SK-N-SH (cell line): ENCODE results near the gene CCDC28A. TPM values are rescaled to one million over a fixed set of nuclear protein-coding genes. Genes with fewer than 3 reads are reported as not detected.

Experiments
- CTCF ChIA-PET: fragments of 300-600, 350-600 bp; formaldehyde crosslinking; extraction: SDS; loops from one replicate; lab custom pipeline; 2021; lab: Yijun Ruan, JAX
- POLR2A ChIA-PET: fragments of 350-600 bp; sonication (Branson Sonifier 250); formaldehyde crosslinking; extraction: SDS; loops from one replicate; lab custom pipeline; 2020; ENCODE audit warnings: antibody characterized with exemption, inconsistent platforms; lab: Yijun Ruan, JAX
- DNase-seq: peaks from one replicate; pipeline ENCODE4 v3.0.0; 2012
- H2AFZ ChIP-seq: fragments of 200-600 bp; sonication (generic); 2 replicates; pipeline ENCODE4 v1.8.1; 2016; ENCODE audit warnings: antibody characterized with exemption, mild to moderate bottlenecking, low read depth
- H3F3A ChIP-seq: fragments of 200-600 bp; sonication (generic); replicated peaks from 2 replicates; pipeline ENCODE3; 2016; ENCODE audit warnings: antibody characterized with exemption, mild to moderate bottlenecking; ENCODE audit not compliant: insufficient read depth
- H3K27ac ChIP-seq, 2 experiments: fragments of 200-500 bp in 1 of 2; fragments of 200-600 bp in 1 of 2; sonication (Bioruptor generic) in 1 of 2; sonication (generic), shearing (Covaris generic) in 1 of 2; 2 replicates each; pipeline versions ENCODE4 v1.5.1 to v1.6.1; 2014 to 2016; ENCODE audit warnings: low read depth in 2 of 2, inconsistent platforms in 1 of 2, low read length in 1 of 2, mild to moderate bottlenecking in 1 of 2, mixed read lengths in 1 of 2
- H3K27me3 ChIP-seq: fragments of 200-600 bp; sonication (generic), shearing (Covaris generic); 2 replicates; pipeline ENCODE4 v1.6.1; 2016; ENCODE audit warnings: mixed run types; ENCODE audit not compliant: insufficient read depth
- H3K36me3 ChIP-seq, 2 experiments: fragments of 200-500 bp in 1 of 2; fragments of 200-600 bp in 1 of 2; sonication (Bioruptor generic) in 1 of 2; sonication (generic) in 1 of 2; replicated peaks in 1 of 2; 2 replicates each; pipeline versions ENCODE3 to v1.5.1; 2014 to 2016; ENCODE audit warnings: low read length in 1 of 2, mild to moderate bottlenecking in 1 of 2; ENCODE audit not compliant: insufficient read depth in 2 of 2, control insufficient read depth in 1 of 2
- H3K4me1 ChIP-seq, 2 experiments: fragments of 200-500 bp in 1 of 2; fragments of 200-600 bp in 1 of 2; sonication (Bioruptor generic) in 1 of 2; sonication (generic), shearing (Covaris generic) in 1 of 2; 2 replicates each; pipeline versions ENCODE4 v1.5.1 to v1.6.1; 2014 to 2016; ENCODE audit warnings: low read depth in 1 of 2, low read length in 1 of 2, mixed run types in 1 of 2; ENCODE audit not compliant: insufficient read depth in 2 of 2, control insufficient read depth in 1 of 2
- H3K4me2 ChIP-seq: fragments of 200-600 bp; sonication (generic), shearing (Covaris generic); 2 replicates; pipeline ENCODE4 v1.6.1; 2017; ENCODE audit warnings: mixed run types
- H3K4me3 ChIP-seq, 2 experiments: fragments of 200-500 bp in 1 of 2; fragments of 200-600 bp in 1 of 2; sonication (Bioruptor generic) in 1 of 2; sonication (generic), shearing (Covaris generic) in 1 of 2; 2 replicates each; pipeline versions ENCODE4 v1.5.1 to v1.8.1; 2014 to 2016; ENCODE audit warnings: low read depth in 2 of 2, inconsistent platforms in 1 of 2, low read length in 1 of 2, mild to moderate bottlenecking in 1 of 2, mixed read lengths in 1 of 2, moderate library complexity in 1 of 2
- H3K79me2 ChIP-seq: fragments of 200-600 bp; sonication (generic); 2 replicates; pipeline ENCODE4 v1.8.1; 2017; ENCODE audit warnings: mild to moderate bottlenecking; ENCODE audit not compliant: insufficient read depth
- H3K9ac ChIP-seq: fragments of 200-600 bp; sonication (generic); 2 replicates; pipeline ENCODE4 v1.6.1; 2017; ENCODE audit warnings: mixed run types
- H3K9me2 ChIP-seq: fragments of 200-600 bp; sonication (generic); 2 replicates; pipeline ENCODE4 v1.6.1; 2017; ENCODE audit warnings: mixed run types
- H3K9me3 ChIP-seq: fragments of 200-600 bp; sonication (generic); 2 replicates; pipeline ENCODE4 v1.6.1; 2017; ENCODE audit warnings: mixed run types, mild to moderate bottlenecking, moderate library complexity
- H4K20me1 ChIP-seq: fragments of 200-600 bp; sonication (generic); 2 replicates; pipeline ENCODE4 v1.6.1; 2017; ENCODE audit warnings: mild to moderate bottlenecking, mixed run types; ENCODE audit not compliant: insufficient read depth
- CHD2 ChIP-seq: fragments of 150-350 bp; IDR thresholded peaks from 2 replicates; pipeline ENCODE4 v1.6.1; 2018; ENCODE audit warnings: low read length; ENCODE audit not compliant: partially characterized antibody
- ELF1 ChIP-seq: IDR thresholded peaks from 2 replicates; pipeline ENCODE4 v1.4.0; 2012
- EZH2phosphoT487 ChIP-seq: fragments of 200-600 bp; sonication (generic); IDR thresholded peaks from 2 replicates; pipeline ENCODE4 v1.6.1; 2017; ENCODE audit warnings: low read depth, mixed run types, mild to moderate bottlenecking, antibody characterized with exemption, moderate library complexity, borderline replicate concordance
- FOSL2 ChIP-seq: IDR thresholded peaks from 2 replicates; pipeline ENCODE4 v1.4.0; 2012; ENCODE audit warnings: low read depth, mild to moderate bottlenecking, moderate library complexity, borderline replicate concordance
- GABPA ChIP-seq: IDR thresholded peaks from 2 replicates; pipeline ENCODE4 v1.4.0; 2012; ENCODE audit warnings: low read depth, mild to moderate bottlenecking
- GATA2 ChIP-seq: sonication (generic); formaldehyde crosslinking; IDR thresholded peaks from 2 replicates; pipeline ENCODE4 v1.5.0; 2020; ENCODE audit warnings: mild to moderate bottlenecking, missing genetic modification reagents
- NFIC ChIP-seq: IDR thresholded peaks from 2 replicates; pipeline ENCODE4 v1.4.0; 2012; ENCODE audit warnings: borderline replicate concordance
- NRF1 ChIP-seq: IDR thresholded peaks from 2 replicates; pipeline ENCODE4 v1.6.1; 2012; ENCODE audit warnings: low read depth, mild to moderate bottlenecking, low read length
- POLR2AphosphoS5 ChIP-seq: IDR thresholded peaks from 2 replicates; pipeline ENCODE4 v1.6.1; 2012; ENCODE audit warnings: low read depth, low read length
- RAD21 ChIP-seq: IDR thresholded peaks from 2 replicates; pipeline ENCODE4 v1.6.1; 2012; ENCODE audit warnings: mild to moderate bottlenecking, low read length
- RXRA ChIP-seq: IDR thresholded peaks from 2 replicates; pipeline ENCODE4 v1.4.0; 2012; ENCODE audit warnings: low read depth, mild to moderate bottlenecking, borderline replicate concordance
- SMC3 ChIP-seq: IDR thresholded peaks from 2 replicates; pipeline ENCODE4 v1.6.1; 2012; ENCODE audit warnings: low read depth, low read length, improper control_type of control experiment
- TAF1 ChIP-seq: IDR thresholded peaks from 2 replicates; pipeline ENCODE4 v1.6.1; 2012; ENCODE audit warnings: low read depth, mild to moderate bottlenecking, low read length, moderate library complexity, borderline replicate concordance
- YY1 ChIP-seq: IDR thresholded peaks from 2 replicates; pipeline ENCODE4 v1.4.0; 2012; ENCODE audit warnings: low read depth, mild to moderate bottlenecking
- WGBS: methylation state at CpG from one replicate; pipeline ENCODE4 v1.1.6; 2017; ENCODE audit warnings: low lambda C conversion rate; 5-methylcytosine and 5-hydroxymethylcytosine counted together
- polyA plus RNA-seq, 3 experiments: library from polyadenylated mRNA; depleted of rRNA; stranded (reverse); fragments of >200 nt; gene quantifications; 2 replicates each; pipeline ENCODE4 v1.2.3, GENCODE V29; 2012
- TF ChIP-seq, protein P1 (sequence below): IDR thresholded peaks from 2 replicates; pipeline ENCODE4 v1.4.0; 2012; ENCODE audit warnings: low read depth
- TF ChIP-seq, protein P2 (sequence below): IDR thresholded peaks from 2 replicates; pipeline ENCODE4 v1.4.0; 2012; ENCODE audit warnings: low read depth, borderline replicate concordance
- TF ChIP-seq, protein P3 (sequence below): IDR thresholded peaks from 2 replicates; pipeline ENCODE4 v1.6.1; 2012; ENCODE audit warnings: mild to moderate bottlenecking, low read depth, low read length, moderate library complexity

CCDC28A gene
- polyA plus RNA-seq, 1 of the 3 experiments (the other 2 are of a cell fraction), result 11.4 TPM

DNA sequence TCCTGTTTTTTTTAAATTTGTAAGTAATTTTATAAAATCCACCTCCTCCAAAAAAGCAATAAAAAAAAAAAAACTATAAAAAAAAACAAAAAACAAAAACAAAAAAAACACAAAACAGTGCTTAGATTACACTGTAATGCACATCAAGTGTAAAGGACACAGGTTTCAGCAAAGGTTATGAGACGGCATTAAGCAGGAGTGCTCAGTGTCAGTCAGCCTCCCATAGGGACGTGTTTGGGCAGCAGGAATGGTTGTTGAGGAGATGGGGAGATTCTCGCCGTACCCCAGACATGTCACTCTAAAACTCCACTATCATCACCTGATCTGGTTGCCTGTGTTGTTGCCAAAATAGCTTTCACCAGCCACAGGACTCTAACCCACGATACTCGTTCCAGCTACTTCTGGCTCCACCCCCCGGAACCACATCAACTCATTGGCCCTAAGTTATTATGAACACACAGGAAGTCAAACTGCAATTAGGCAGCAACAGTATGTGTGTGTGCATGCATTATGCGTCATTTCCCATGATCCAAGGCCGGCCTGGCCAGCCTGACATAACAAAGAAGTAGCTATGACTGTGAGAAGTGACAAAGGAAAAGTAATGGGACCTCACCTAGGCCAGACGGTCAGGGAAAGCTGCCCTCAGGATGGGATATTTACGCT, 51.0 kb downstream of the CCDC28A start:
- ChIA-PET CTCF (interaction anchor here (2.3 kb wide), 1 partner anchor 9 kb away, joined by 9 read pairs; no protein-coding TSS in a partner anchor), POLR2A (no interaction called here)
- Histone ChIP-seq H3K4me3 (no peak overlapping the region), H3K9me2 (no peaks in the 10 kb centered on the region), H4K20me1 (no peaks in the 10 kb centered on the region), H3K9ac (no peak overlapping the region), H2AFZ (no peak overlapping the region), H3F3A (no peaks in the 10 kb centered on the region), H3K27me3 (no peaks in the 10 kb centered on the region), H3K36me3 (no peaks in the 10 kb centered on the region), H3K4me2 (no peak overlapping the region), H3K27ac (no peak overlapping the region), H3K9me3 (no peaks in the 10 kb centered on the region), H3K4me1 (no peaks in the 10 kb centered on the region), H3K79me2 (no peaks in the 10 kb centered on the region)
- WGBS, result 81% methylated on average over 11 of the region's 11 CpGs
- TF ChIP-seq GABPA (no peak), EZH2phosphoT487 (no peak), NRF1 (no peak), NFIC (no peak), RXRA (no peak), GATA2 (CRISPR knock-in tag) (no peak), TAF1 (no peak), CHD2 (no peak), FOSL2 (no peak), YY1 (no peak), SMC3 (no peak), POLR2AphosphoS5 (no peak), RAD21 (no peak), ELF1 (no peak)
- TF ChIP-seq, protein P1, sequence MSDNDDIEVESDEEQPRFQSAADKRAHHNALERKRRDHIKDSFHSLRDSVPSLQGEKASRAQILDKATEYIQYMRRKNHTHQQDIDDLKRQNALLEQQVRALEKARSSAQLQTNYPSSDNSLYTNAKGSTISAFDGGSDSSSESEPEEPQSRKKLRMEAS, result no peak
- TF ChIP-seq, protein P2, sequence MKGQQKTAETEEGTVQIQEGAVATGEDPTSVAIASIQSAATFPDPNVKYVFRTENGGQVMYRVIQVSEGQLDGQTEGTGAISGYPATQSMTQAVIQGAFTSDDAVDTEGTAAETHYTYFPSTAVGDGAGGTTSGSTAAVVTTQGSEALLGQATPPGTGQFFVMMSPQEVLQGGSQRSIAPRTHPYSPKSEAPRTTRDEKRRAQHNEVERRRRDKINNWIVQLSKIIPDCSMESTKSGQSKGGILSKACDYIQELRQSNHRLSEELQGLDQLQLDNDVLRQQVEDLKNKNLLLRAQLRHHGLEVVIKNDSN, result no peak
- TF ChIP-seq, protein P3, sequence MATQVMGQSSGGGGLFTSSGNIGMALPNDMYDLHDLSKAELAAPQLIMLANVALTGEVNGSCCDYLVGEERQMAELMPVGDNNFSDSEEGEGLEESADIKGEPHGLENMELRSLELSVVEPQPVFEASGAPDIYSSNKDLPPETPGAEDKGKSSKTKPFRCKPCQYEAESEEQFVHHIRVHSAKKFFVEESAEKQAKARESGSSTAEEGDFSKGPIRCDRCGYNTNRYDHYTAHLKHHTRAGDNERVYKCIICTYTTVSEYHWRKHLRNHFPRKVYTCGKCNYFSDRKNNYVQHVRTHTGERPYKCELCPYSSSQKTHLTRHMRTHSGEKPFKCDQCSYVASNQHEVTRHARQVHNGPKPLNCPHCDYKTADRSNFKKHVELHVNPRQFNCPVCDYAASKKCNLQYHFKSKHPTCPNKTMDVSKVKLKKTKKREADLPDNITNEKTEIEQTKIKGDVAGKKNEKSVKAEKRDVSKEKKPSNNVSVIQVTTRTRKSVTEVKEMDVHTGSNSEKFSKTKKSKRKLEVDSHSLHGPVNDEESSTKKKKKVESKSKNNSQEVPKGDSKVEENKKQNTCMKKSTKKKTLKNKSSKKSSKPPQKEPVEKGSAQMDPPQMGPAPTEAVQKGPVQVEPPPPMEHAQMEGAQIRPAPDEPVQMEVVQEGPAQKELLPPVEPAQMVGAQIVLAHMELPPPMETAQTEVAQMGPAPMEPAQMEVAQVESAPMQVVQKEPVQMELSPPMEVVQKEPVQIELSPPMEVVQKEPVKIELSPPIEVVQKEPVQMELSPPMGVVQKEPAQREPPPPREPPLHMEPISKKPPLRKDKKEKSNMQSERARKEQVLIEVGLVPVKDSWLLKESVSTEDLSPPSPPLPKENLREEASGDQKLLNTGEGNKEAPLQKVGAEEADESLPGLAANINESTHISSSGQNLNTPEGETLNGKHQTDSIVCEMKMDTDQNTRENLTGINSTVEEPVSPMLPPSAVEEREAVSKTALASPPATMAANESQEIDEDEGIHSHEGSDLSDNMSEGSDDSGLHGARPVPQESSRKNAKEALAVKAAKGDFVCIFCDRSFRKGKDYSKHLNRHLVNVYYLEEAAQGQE, result no peak
- no peak for DNase-seq
